Left kidney (tissue), 8 donors: Measurements from ENCODE around the gene CCN6. TPM values are rescaled to one million over a fixed set of nuclear protein-coding genes. Genes with fewer than 3 reads are reported as not detected.

Source experiments
- DNase-seq: peaks from one replicate; pipeline ENCODE4 v3.0.0-alpha.2; 2013
- long read RNA-seq, 8 donors: transcript quantifications; one replicate each; lab custom pipeline, GENCODE V29; 2026
- polyA plus RNA-seq: library from polyadenylated mRNA; unstranded; fragments of 120-200 nt; gene quantifications from one replicate; pipeline ENCODE4 v1.2.1, GENCODE V29; 2013; ENCODE audit not compliant: insufficient read length

Gene CCN6
- 2.7 TPM for polyA plus RNA-seq
- long read RNA-seq, donor 1, result 0 reads
- long read RNA-seq, donor 2, result 0 reads
- long read RNA-seq, donor 3, partial matches to known transcripts, result 6 of 11 reads
- long read RNA-seq, donor 3, other reads (novel, unspliced or antisense), result 5 of 11 reads
- long read RNA-seq, donor 4, result 0 reads
- long read RNA-seq, donor 5, partial matches to known transcripts, result 0 of 3 reads
- long read RNA-seq, donor 5, other reads (novel, unspliced or antisense), result 0 of 3 reads
- long read RNA-seq, donor 6, result 0 reads
- long read RNA-seq, donor 7, partial matches to known transcripts, result 0 of 2 reads
- long read RNA-seq, donor 7, other reads (novel, unspliced or antisense), result 0 of 2 reads
- long read RNA-seq, donor 8, result 0 reads

GRCh38 chr6:112054001-112054400, at the start of gene CCN6:
TSS of gene CCN6 (plus strand) at chr6:112054104. CDS start at chr6:112054358, 254 bp downstream.
- no peak for DNase-seq

GRCh38 chr6:112004201-112005012, 49.5 kb upstream of the CCN6 start:
- no peak for DNase-seq

- DNase-seq, result no peak
Observed at GRCh38 chr6:112005013-112005371, 48.9 kb upstream of the CCN6 start.

- no peak for DNase-seq
Observed at GRCh38 chr6:112007254-112007653, 46.6 kb upstream of the CCN6 start.

- no peak for DNase-seq
Observed at GRCh38 chr6:112007805-112008204, 46.1 kb upstream of the CCN6 start.

- DNase-seq, result no peak
Observed at GRCh38 chr6:112008482-112008881, 45.4 kb upstream of the CCN6 start.

- DNase-seq, result no peak
Observed at GRCh38 chr6:112010328-112010727, 43.6 kb upstream of the CCN6 start.

GRCh38 chr6:112013051-112013450, 40.9 kb upstream of the CCN6 start:
- DNase-seq, result no peak

GRCh38 chr6:112014483-112014882, 39.4 kb upstream of the CCN6 start:
- no peak for DNase-seq

- DNase-seq, result no peak
Observed at GRCh38 chr6:112015725-112016124, 38.2 kb upstream of the CCN6 start.

GRCh38 chr6:112016320-112016719, 37.6 kb upstream of the CCN6 start:
- DNase-seq, result no peak

GRCh38 chr6:112017169-112017568, 36.7 kb upstream of the CCN6 start:
- no peak for DNase-seq

GRCh38 chr6:112017760-112018537, 36.0 kb upstream of the CCN6 start:
- DNase-seq, result no peak

GRCh38 chr6:112018619-112019416, 35.1 kb upstream of the CCN6 start:
- no peak for DNase-seq

GRCh38 chr6:112019589-112019988, 34.3 kb upstream of the CCN6 start:
- no peak for DNase-seq

GRCh38 chr6:112021691-112022310, 32.1 kb upstream of the CCN6 start:
- DNase-seq, result no peak

GRCh38 chr6:112022749-112023148, 31.2 kb upstream of the CCN6 start:
- no peak for DNase-seq

- no peak for DNase-seq
Observed at GRCh38 chr6:112024464-112024863, 29.4 kb upstream of the CCN6 start.

- DNase-seq, result no peak
Observed at GRCh38 chr6:112026933-112027332, 27.0 kb upstream of the CCN6 start.

GRCh38 chr6:112027942-112028674, 25.8 kb upstream of the CCN6 start:
- no peak for DNase-seq
